HUES48 (cell line): ENCODE data around the gene NDUFA7.

ENCODE experiments used
- H3K27ac ChIP-seq: one replicate; pipeline ENCODE4 v1.7.0; 2013; ENCODE audit warnings: low read depth, low read length, inconsistent platforms
- H3K27me3 ChIP-seq: 2 replicates; pipeline ENCODE4 v1.6.1; 2013; ENCODE audit warnings: mild to moderate bottlenecking, low read length; ENCODE audit not compliant: control insufficient read depth, insufficient read depth
- H3K36me3 ChIP-seq: 2 replicates; pipeline ENCODE4 v1.6.1; 2013; ENCODE audit warnings: low read length; ENCODE audit not compliant: control insufficient read depth, insufficient read depth
- H3K4me1 ChIP-seq: 2 replicates; pipeline ENCODE4 v1.6.1; 2013; ENCODE audit warnings: mild to moderate bottlenecking, low read length; ENCODE audit not compliant: control insufficient read depth, insufficient read depth
- H3K4me3 ChIP-seq: 2 replicates; pipeline ENCODE4 v1.5.1; 2013; ENCODE audit warnings: mild to moderate bottlenecking, low read depth, low read length
- H3K9ac ChIP-seq: 2 replicates; pipeline ENCODE4 v1.6.1; 2013; ENCODE audit warnings: mild to moderate bottlenecking, low read depth, low read length, moderate library complexity
- H3K9me3 ChIP-seq: 2 replicates; pipeline ENCODE4 v1.6.1; 2013; ENCODE audit warnings: low read length; ENCODE audit not compliant: control insufficient read depth, insufficient read depth

The NDUFA7 gene

GRCh38 chr19:8321067-8321985, at the start of gene NDUFA7, which contains the start of gene RPS28:
Gene NDUFA7, minus strand, starts transcription at chr19:8321375. Its CDS starts 17 bp downstream, at chr19:8321358.
Gene RPS28, plus strand, starts transcription at chr19:8321496. Its CDS starts 35 bp downstream, at chr19:8321531.
- H3K27me3 ChIP-seq, result no peaks in the 10 kb centered on the region
- H3K4me3 ChIP-seq, result peak within 1 kb of the TSS; percentile 79
- H3K36me3 ChIP-seq, result peaks cover 24% of the 10 kb centered on the region
- peaks cover 16% of the 10 kb centered on the region; the same call in 1 of the 2 replicates for H3K4me1 ChIP-seq
- H3K27ac ChIP-seq, result peak within 1 kb of the TSS; percentile 92
- H3K9me3 ChIP-seq, result no peaks in the 10 kb centered on the region
- H3K9ac ChIP-seq, result peak within 1 kb of the TSS; percentile 96

- Histone ChIP-seq H3K4me1 (peaks cover 18% of the 10 kb centered on the region), H3K36me3 (no peaks in the 10 kb centered on the region), H3K9me3 (no peaks in the 10 kb centered on the region), H3K27me3 (peaks cover 12% of the 10 kb centered on the region; the same call in 1 of the 2 replicates), H3K4me3 (no peak overlapping the region), H3K27ac (no peak overlapping the region), H3K9ac (no peak overlapping the region)
These were observed 49.2 kb upstream of the NDUFA7 start for GRCh38 chr19:8370176-8371010.

GRCh38 chr19:8367327-8368001, 46.3 kb upstream of the NDUFA7 start:
- Histone ChIP-seq H3K9ac (0 out of 2 replicates have a peak overlapping the region, but pooled peaks have one; percentile 15), H3K4me3 (peak overlapping the region; percentile 24), H3K4me1 (peaks cover 22% of the 10 kb centered on the region), H3K27me3 (peaks cover 31% of the 10 kb centered on the region), H3K27ac (peak overlapping the region; percentile 86), H3K9me3 (no peaks in the 10 kb centered on the region), H3K36me3 (no peaks in the 10 kb centered on the region)

- Histone ChIP-seq H3K4me3 (peak overlapping the region; percentile 24), H3K27ac (peak overlapping the region; percentile 86), H3K27me3 (peaks cover 35% of the 10 kb centered on the region), H3K36me3 (no peaks in the 10 kb centered on the region), H3K9me3 (no peaks in the 10 kb centered on the region), H3K4me1 (peaks cover 22% of the 10 kb centered on the region), H3K9ac (0 out of 2 replicates have a peak overlapping the region, but pooled peaks have one; percentile 15)
These were observed 45.8 kb upstream of the NDUFA7 start for GRCh38 chr19:8366961-8367326.

GRCh38 chr19:8366121-8366581, 45.0 kb upstream of the NDUFA7 start:
- Histone ChIP-seq H3K4me3 (no peak overlapping the region), H3K36me3 (no peaks in the 10 kb centered on the region), H3K9ac (no peak overlapping the region), H3K9me3 (no peaks in the 10 kb centered on the region), H3K27ac (no peak overlapping the region), H3K4me1 (peaks cover 22% of the 10 kb centered on the region), H3K27me3 (peaks cover 38% of the 10 kb centered on the region)

- Histone ChIP-seq H3K27ac (no peak within 1 kb of the TSS), H3K36me3 (no peaks in the 10 kb centered on the region), H3K9ac (no peak within 1 kb of the TSS), H3K4me1 (peaks cover 22% of the 10 kb centered on the region), H3K4me3 (peak within 1 kb of the TSS; percentile 58), H3K9me3 (no peaks in the 10 kb centered on the region), H3K27me3 (peaks cover 38% of the 10 kb centered on the region)
These were observed 42.9 kb upstream of the NDUFA7 start, which contains the start of gene ANGPTL4 for GRCh38 chr19:8363803-8364771. Gene ANGPTL4, plus strand, starts transcription at chr19:8364155. Its CDS starts 167 bp downstream, at chr19:8364322.

- Histone ChIP-seq H3K9ac (no peak overlapping the region), H3K4me3 (no peak overlapping the region)
These were observed 41.0 kb upstream of the NDUFA7 start for GRCh38 chr19:8361921-8362793.

GRCh38 chr19:8360196-8360595, 39.0 kb upstream of the NDUFA7 start:
- H3K4me3 ChIP-seq, result no peak overlapping the region
- H3K36me3 ChIP-seq, result no peaks in the 10 kb centered on the region
- H3K9ac ChIP-seq, result no peak overlapping the region
- H3K9me3 ChIP-seq, result no peaks in the 10 kb centered on the region
- peaks cover 26% of the 10 kb centered on the region for H3K27me3 ChIP-seq
- H3K4me1 ChIP-seq, result peaks cover 4% of the 10 kb centered on the region; the same call in 1 of the 2 replicates
- no peak overlapping the region for H3K27ac ChIP-seq

More at GRCh38 chr19:8361921-8362793, 41.0 kb upstream of the NDUFA7 start:
- peaks cover 12% of the 10 kb centered on the region for H3K4me1 ChIP-seq
- H3K27ac ChIP-seq, result no peak overlapping the region
- peaks cover 38% of the 10 kb centered on the region for H3K27me3 ChIP-seq
- H3K9me3 ChIP-seq, result no peaks in the 10 kb centered on the region
- H3K36me3 ChIP-seq, result no peaks in the 10 kb centered on the region

GRCh38 chr19:8358948-8359347, 37.8 kb upstream of the NDUFA7 start:
- no peak overlapping the region for H3K27ac ChIP-seq
- no peaks in the 10 kb centered on the region for H3K9me3 ChIP-seq
- peaks cover 15% of the 10 kb centered on the region for H3K27me3 ChIP-seq
- H3K36me3 ChIP-seq, result no peaks in the 10 kb centered on the region
- H3K4me3 ChIP-seq, result no peak overlapping the region
- no peak overlapping the region for H3K9ac ChIP-seq
- H3K4me1 ChIP-seq, result peaks cover 4% of the 10 kb centered on the region; the same call in 1 of the 2 replicates
